HEK293T (cell line): ENCODE measurements around the gene SLMAP.
"Not testable (repeated sequence)": the region's sequence is repeated elsewhere in the genome, so short reads cannot be mapped to it uniquely, and the experiment has no call there.

ENCODE experiments used
- BHLHE40 ChIP-seq: fragments of 450-650 bp; IDR thresholded peaks from 2 replicates; pipeline ENCODE4 v1.6.1; 2016; ENCODE audit warnings: mild to moderate bottlenecking, moderate library complexity, borderline replicate concordance
- CTBP1 ChIP-seq: fragments of 450-650 bp; IDR thresholded peaks from 2 replicates; pipeline ENCODE4 v1.6.1; 2016; ENCODE audit warnings: borderline replicate concordance
- ELF4 ChIP-seq: fragments of 450-650 bp; IDR thresholded peaks from 2 replicates; pipeline ENCODE4 v1.6.1; 2017; ENCODE audit warnings: antibody characterized with exemption
- FOXA1 ChIP-seq: fragments of 450-650 bp; IDR thresholded peaks from 2 replicates; pipeline ENCODE4 v1.6.1; 2016; ENCODE audit warnings: mild to moderate bottlenecking
- FOXK2 ChIP-seq: fragments of 450-650 bp; IDR thresholded peaks from 2 replicates; pipeline ENCODE4 v1.6.1; 2016; ENCODE audit warnings: mild to moderate bottlenecking
- HDGF ChIP-seq: fragments of 450-650 bp; IDR thresholded peaks from 2 replicates; pipeline ENCODE4 v1.6.1; 2017; ENCODE audit warnings: antibody characterized with exemption, borderline replicate concordance
- L3MBTL2 ChIP-seq: fragments of 450-650 bp; conservative IDR thresholded peaks from 2 replicates; pipeline ENCODE4 v1.6.1; 2016; ENCODE audit warnings: mild to moderate bottlenecking
- LEF1 ChIP-seq: fragments of 450-650 bp; IDR thresholded peaks from 2 replicates; pipeline ENCODE4 v1.6.1; 2017; ENCODE audit warnings: mild to moderate bottlenecking, borderline replicate concordance
- NFRKB ChIP-seq: fragments of 450-650 bp; IDR thresholded peaks from 2 replicates; pipeline ENCODE4 v1.6.1; 2016; ENCODE audit warnings: mild to moderate bottlenecking, moderate library complexity
- SP1 ChIP-seq: fragments of 450-650 bp; IDR thresholded peaks from 2 replicates; pipeline ENCODE4 v1.6.1; 2017
- SUZ12 ChIP-seq: fragments of 450-650 bp; IDR thresholded peaks from 2 replicates; pipeline ENCODE4 v1.6.1; 2016; ENCODE audit warnings: mild to moderate bottlenecking

- TF ChIP-seq FOXK2, HDGF, ELF4, SP1, FOXA1, LEF1, SUZ12, L3MBTL2, BHLHE40, CTBP1, NFRKB: not testable (repeated sequence)
Measured at GRCh38 chr3:57806195-57806594, 50.1 kb downstream of the SLMAP start.
